Measurements from ENCODE around the gene PDGFC. TPM values are rescaled to one million over a fixed set of nuclear protein-coding genes. Genes with fewer than 3 reads are reported as not detected.

The PDGFC gene
- total RNA-seq, 1 experiment from 2014 or later: 4.5 TPM

DNA sequence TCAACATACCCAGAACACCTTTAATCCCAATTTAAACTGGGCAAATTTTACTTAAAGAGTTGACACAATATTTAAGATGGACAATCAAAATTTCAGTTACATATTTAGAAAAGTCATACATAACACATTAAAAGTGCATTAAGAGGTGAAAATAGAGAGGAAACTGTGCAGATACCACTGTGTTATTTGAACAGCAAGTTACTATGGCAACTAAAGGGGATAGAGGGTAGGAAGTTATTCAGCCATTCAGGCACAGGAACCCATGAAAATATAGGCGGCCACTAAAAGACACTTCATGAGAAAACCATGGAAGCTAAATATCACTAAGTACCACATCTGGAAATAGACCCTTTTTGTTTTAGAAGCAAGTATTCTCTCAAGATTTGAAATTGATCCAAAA lies 75.1 kb downstream of the PDGFC start:
- Histone ChIP-seq H2BK5ac (ENCODE audit: insufficient read length, low read length) (no peak overlapping the region), H3K23ac (ENCODE audit: insufficient read length, low read depth, low read length) (no peak overlapping the region), H3K56ac (ENCODE audit: insufficient read length, low read depth, low read length) (no peak overlapping the region), H3K79me1 (ENCODE audit: insufficient read depth, low read depth, low read length, poor library complexity, severe bottlenecking) (no peaks in the 10 kb centered on the region), H2BK120ac (ENCODE audit: low read depth, low read length, poor library complexity, severe bottlenecking) (no peak overlapping the region), H4K91ac (ENCODE audit: insufficient read length, low read depth, low read length) (no peak overlapping the region), H3K9me3 (ENCODE audit: control insufficient read depth, low read depth, low read length) (no peaks in the 10 kb centered on the region), H3K4me1 (ENCODE audit: insufficient read depth, low read length) (no peaks in the 10 kb centered on the region), H2BK15ac (ENCODE audit: low read depth, low read length) (no peak overlapping the region), H2BK12ac (ENCODE audit: insufficient read length, low read depth, low read length) (no peak overlapping the region), H3K4ac (ENCODE audit: low read depth, low read length) (no peak overlapping the region), H4K8ac (replicated peaks; ENCODE audit: insufficient read length, low read depth, low read length) (no peak overlapping the region), H2AFZ (ENCODE audit: low read length) (no peak overlapping the region), H3K23me2 (ENCODE audit: insufficient read length, low read depth, low read length, poor library complexity, severe bottlenecking) (no peaks in the 10 kb centered on the region), H2AK5ac (ENCODE audit: insufficient read length, low read length) (no peak overlapping the region), H3K14ac (ENCODE audit: insufficient read depth, low read length) (no peak overlapping the region), H3K27ac (ENCODE audit: insufficient read length, low read depth, low read length) (no peak overlapping the region), H2BK20ac (ENCODE audit: low read depth, low read length, poor library complexity, severe bottlenecking) (no peak overlapping the region), H3K79me2 (ENCODE audit: insufficient read depth, low read length) (no peaks in the 10 kb centered on the region), H4K5ac (ENCODE audit: insufficient read length, low read depth, low read length) (no peak overlapping the region), H4K20me1 (ENCODE audit: control insufficient read depth, insufficient read depth, insufficient read length) (no peaks in the 10 kb centered on the region), H3K4me2 (ENCODE audit: insufficient read depth, insufficient read length, low read length) (no peak overlapping the region), H3T11ph (ENCODE audit: low read length) (no peak overlapping the region), H3K27me3 (ENCODE audit: insufficient read depth, low read length) (no peaks in the 10 kb centered on the region), H3K18ac (ENCODE audit: insufficient read length, low read depth, low read length) (no peak overlapping the region), H3K9ac (ENCODE audit: extremely low read depth, insufficient read length, low read length) (no peak overlapping the region)
- DNase-seq: no peak
- Mint-ChIP-seq H3K27ac (no peak overlapping the region), H3K4me3 (no peak overlapping the region), H3K4me1 (peaks cover 0 to 4% of the 10 kb centered on the region in 2 experiments; a peak in 1 of 4 replicates), H3K9me3 (no peaks in the 10 kb centered on the region), H3K36me3 (ENCODE audit: insufficient read depth in 1 of 3, low read depth in 3 of 3) (no peaks in the 10 kb centered on the region), H3K27me3 (ENCODE audit: low read depth) (no peaks in the 10 kb centered on the region)
- TF ChIP-seq CTCF (conservative IDR thresholded peaks at IDR 0.05): no peak
- no CpG with 5 or more reads among the region's 1 CpG for WGBS (ENCODE audit: extremely low coverage, insufficient read length, low lambda C conversion rate)
